ENCODE measurements around the gene GP5.

DNA sequence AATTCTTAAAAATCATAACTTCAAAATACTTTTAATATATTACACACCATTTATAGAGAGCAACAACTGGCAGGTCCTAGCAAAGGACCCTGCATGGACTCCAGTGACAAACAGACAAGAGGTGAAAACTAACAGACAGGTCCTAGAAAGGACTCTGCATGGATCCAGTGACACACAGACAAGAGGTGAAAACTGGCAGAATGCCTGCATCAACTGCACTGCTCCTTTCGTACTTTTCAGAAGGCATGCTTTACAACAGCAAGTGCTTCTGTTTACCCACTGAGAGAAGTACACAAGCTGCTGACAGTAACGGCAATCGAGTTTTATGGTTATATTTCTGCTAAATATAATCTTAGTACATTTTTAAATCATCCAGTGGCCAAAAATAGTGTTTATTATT lies 24.3 kb upstream of the GP5 start:
- TF ChIP-seq POLR2AphosphoS5 (IDR thresholded peaks at IDR 0.05; ENCODE audit: low read depth, low read length): no peak
- TF ChIP-seq, protein P1, sequence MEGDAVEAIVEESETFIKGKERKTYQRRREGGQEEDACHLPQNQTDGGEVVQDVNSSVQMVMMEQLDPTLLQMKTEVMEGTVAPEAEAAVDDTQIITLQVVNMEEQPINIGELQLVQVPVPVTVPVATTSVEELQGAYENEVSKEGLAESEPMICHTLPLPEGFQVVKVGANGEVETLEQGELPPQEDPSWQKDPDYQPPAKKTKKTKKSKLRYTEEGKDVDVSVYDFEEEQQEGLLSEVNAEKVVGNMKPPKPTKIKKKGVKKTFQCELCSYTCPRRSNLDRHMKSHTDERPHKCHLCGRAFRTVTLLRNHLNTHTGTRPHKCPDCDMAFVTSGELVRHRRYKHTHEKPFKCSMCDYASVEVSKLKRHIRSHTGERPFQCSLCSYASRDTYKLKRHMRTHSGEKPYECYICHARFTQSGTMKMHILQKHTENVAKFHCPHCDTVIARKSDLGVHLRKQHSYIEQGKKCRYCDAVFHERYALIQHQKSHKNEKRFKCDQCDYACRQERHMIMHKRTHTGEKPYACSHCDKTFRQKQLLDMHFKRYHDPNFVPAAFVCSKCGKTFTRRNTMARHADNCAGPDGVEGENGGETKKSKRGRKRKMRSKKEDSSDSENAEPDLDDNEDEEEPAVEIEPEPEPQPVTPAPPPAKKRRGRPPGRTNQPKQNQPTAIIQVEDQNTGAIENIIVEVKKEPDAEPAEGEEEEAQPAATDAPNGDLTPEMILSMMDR (IDR thresholded peaks at IDR 0.05): no peak
- no peak for TF ChIP-seq TCF7L2 (IDR thresholded peaks at IDR 0.05; ENCODE audit: low read depth, low read length)
- TF ChIP-seq, protein P2, sequence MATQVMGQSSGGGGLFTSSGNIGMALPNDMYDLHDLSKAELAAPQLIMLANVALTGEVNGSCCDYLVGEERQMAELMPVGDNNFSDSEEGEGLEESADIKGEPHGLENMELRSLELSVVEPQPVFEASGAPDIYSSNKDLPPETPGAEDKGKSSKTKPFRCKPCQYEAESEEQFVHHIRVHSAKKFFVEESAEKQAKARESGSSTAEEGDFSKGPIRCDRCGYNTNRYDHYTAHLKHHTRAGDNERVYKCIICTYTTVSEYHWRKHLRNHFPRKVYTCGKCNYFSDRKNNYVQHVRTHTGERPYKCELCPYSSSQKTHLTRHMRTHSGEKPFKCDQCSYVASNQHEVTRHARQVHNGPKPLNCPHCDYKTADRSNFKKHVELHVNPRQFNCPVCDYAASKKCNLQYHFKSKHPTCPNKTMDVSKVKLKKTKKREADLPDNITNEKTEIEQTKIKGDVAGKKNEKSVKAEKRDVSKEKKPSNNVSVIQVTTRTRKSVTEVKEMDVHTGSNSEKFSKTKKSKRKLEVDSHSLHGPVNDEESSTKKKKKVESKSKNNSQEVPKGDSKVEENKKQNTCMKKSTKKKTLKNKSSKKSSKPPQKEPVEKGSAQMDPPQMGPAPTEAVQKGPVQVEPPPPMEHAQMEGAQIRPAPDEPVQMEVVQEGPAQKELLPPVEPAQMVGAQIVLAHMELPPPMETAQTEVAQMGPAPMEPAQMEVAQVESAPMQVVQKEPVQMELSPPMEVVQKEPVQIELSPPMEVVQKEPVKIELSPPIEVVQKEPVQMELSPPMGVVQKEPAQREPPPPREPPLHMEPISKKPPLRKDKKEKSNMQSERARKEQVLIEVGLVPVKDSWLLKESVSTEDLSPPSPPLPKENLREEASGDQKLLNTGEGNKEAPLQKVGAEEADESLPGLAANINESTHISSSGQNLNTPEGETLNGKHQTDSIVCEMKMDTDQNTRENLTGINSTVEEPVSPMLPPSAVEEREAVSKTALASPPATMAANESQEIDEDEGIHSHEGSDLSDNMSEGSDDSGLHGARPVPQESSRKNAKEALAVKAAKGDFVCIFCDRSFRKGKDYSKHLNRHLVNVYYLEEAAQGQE (IDR thresholded peaks at IDR 0.05; ENCODE audit: insufficient read depth in 1 of 2, low read depth in 2 of 2, low read length in 1 of 2): no peak
